Central memory CD4-positive, alpha-beta T cell (primary cell): ENCODE data around the gene NFATC4.

ENCODE experiments used
- DNase-seq: peaks from one replicate; pipeline ENCODE4 v3.0.0; 2022

NFATC4 gene

GRCh38 chr14:24411443-24412389, 43.7 kb downstream of the NFATC4 start:
- peak; percentile 13 for DNase-seq

- no peak for DNase-seq
These were observed 46.1 kb downstream of the NFATC4 start for GRCh38 chr14:24414077-24414476.

GRCh38 chr14:24414732-24415420, 46.9 kb downstream of the NFATC4 start:
- no peak for DNase-seq

- DNase-seq = no peak
These were observed 47.7 kb downstream of the NFATC4 start for GRCh38 chr14:24415421-24416253.

GRCh38 chr14:24416254-24416931, 48.4 kb downstream of the NFATC4 start:
- DNase-seq = no peak

GRCh38 chr14:24416932-24417619, 49.1 kb downstream of the NFATC4 start:
- no peak for DNase-seq

GRCh38 chr14:24417832-24418491, 50.0 kb downstream of the NFATC4 start:
- no peak for DNase-seq

- DNase-seq = no peak
These were observed 50.5 kb downstream of the NFATC4 start for GRCh38 chr14:24418492-24418873.

GRCh38 chr14:24422261-24422660, 54.3 kb downstream of the NFATC4 start:
- no peak for DNase-seq

GRCh38 chr14:24422694-24423601, 55.0 kb downstream of the NFATC4 start:
- DNase-seq = no peak

- DNase-seq = no peak
These were observed 57.7 kb downstream of the NFATC4 start for GRCh38 chr14:24425704-24426103.

- DNase-seq = no peak
These were observed 58.3 kb downstream of the NFATC4 start for GRCh38 chr14:24426150-24426911.

- no peak for DNase-seq
These were observed 59.0 kb downstream of the NFATC4 start for GRCh38 chr14:24426912-24427536.

GRCh38 chr14:24427537-24428508, 59.8 kb downstream of the NFATC4 start:
- DNase-seq = no peak

- no peak for DNase-seq
These were observed 60.8 kb downstream of the NFATC4 start for GRCh38 chr14:24428628-24429394.
